Peyer's patch (tissue), 4 donors: Measurements from ENCODE around the gene TRIO. TPM values are rescaled to one million over a fixed set of nuclear protein-coding genes. Genes with fewer than 3 reads are reported as not detected.

Source experiments
- DNase-seq, 3 donors: peaks; one replicate each; pipeline ENCODE4 v3.0.0-alpha.2; 2017 to 2019
- H3K27ac ChIP-seq, 4 donors: fragments of 200-600 bp; sonication (generic); one replicate each; pipeline ENCODE4 v1.5.1; 2016 to 2019
- H3K27me3 ChIP-seq, 2 donors: fragments of 200-600 bp; sonication (generic); one replicate each; pipeline ENCODE4 v1.5.1; 2019
- H3K36me3 ChIP-seq, 3 donors: fragments of 200-600 bp; sonication (generic); one replicate each; pipeline ENCODE4 v1.5.1; 2016 to 2019
- H3K4me1 ChIP-seq, 4 donors: fragments of 200-600 bp; sonication (generic); one replicate each; pipeline ENCODE4 v1.5.1; 2016 to 2019
- H3K4me3 ChIP-seq, 4 donors: fragments of 200-600 bp; sonication (generic); 1 replicate in 3 of 4; 2 replicates in 1 of 4; pipeline ENCODE4 v1.5.1; 2016 to 2019; ENCODE audit warnings: mild to moderate bottlenecking in 1 of 4
- H3K9me3 ChIP-seq, 4 donors: fragments of 200-600 bp; sonication (generic); one replicate each; pipeline ENCODE4 v1.5.1; 2016 to 2019; ENCODE audit warnings: mild to moderate bottlenecking in 1 of 4
- POLR2A ChIP-seq, 2 donors: fragments of 450-650 bp; IDR thresholded peaks; one replicate each; pipeline ENCODE4 v1.5.1; 2017; ENCODE audit warnings: antibody characterized with exemption in 2 of 2, mild to moderate bottlenecking in 2 of 2, moderate library complexity in 2 of 2
- total RNA-seq, 4 donors: library from RNA; depleted of rRNA; stranded (reverse); fragments of >200 nt; gene quantifications; one replicate each; pipeline ENCODE4 v1.1.0, GENCODE V29; 2016
- TF ChIP-seq, protein P1 (sequence below), 6 experiments: fragments of 450-650 bp in 4 of 6; fragments of 200-600 bp in 2 of 6; sonication (generic) in 1 of 6; IDR thresholded peaks; one replicate each; pipeline ENCODE4 v1.5.1; 2017 to 2019; ENCODE audit warnings: antibody characterized with exemption in 6 of 6, mild to moderate bottlenecking in 3 of 6, moderate library complexity in 1 of 6

Gene TRIO
- total RNA-seq, 4 donors from 2014 or later: 171 to 456 (median 340) TPM

- DNase-seq: no peak
- Histone ChIP-seq H3K4me1 (peaks cover 0 to 28% (median 2%) of the 10 kb centered on the region in 4 donors), H3K27me3 (no peaks in the 10 kb centered on the region), H3K27ac (no peak overlapping the region), H3K4me3 (no peak overlapping the region), H3K36me3 (no peaks in the 10 kb centered on the region), H3K9me3 (no peaks in the 10 kb centered on the region)
- TF ChIP-seq, protein P1, sequence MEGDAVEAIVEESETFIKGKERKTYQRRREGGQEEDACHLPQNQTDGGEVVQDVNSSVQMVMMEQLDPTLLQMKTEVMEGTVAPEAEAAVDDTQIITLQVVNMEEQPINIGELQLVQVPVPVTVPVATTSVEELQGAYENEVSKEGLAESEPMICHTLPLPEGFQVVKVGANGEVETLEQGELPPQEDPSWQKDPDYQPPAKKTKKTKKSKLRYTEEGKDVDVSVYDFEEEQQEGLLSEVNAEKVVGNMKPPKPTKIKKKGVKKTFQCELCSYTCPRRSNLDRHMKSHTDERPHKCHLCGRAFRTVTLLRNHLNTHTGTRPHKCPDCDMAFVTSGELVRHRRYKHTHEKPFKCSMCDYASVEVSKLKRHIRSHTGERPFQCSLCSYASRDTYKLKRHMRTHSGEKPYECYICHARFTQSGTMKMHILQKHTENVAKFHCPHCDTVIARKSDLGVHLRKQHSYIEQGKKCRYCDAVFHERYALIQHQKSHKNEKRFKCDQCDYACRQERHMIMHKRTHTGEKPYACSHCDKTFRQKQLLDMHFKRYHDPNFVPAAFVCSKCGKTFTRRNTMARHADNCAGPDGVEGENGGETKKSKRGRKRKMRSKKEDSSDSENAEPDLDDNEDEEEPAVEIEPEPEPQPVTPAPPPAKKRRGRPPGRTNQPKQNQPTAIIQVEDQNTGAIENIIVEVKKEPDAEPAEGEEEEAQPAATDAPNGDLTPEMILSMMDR (IDR thresholded peaks at IDR 0.05): no peak
- no peak for TF ChIP-seq POLR2A (IDR thresholded peaks at IDR 0.05)
Observed at GRCh38 chr5:14252793-14253192, 109.7 kb downstream of the TRIO start.

DNA sequence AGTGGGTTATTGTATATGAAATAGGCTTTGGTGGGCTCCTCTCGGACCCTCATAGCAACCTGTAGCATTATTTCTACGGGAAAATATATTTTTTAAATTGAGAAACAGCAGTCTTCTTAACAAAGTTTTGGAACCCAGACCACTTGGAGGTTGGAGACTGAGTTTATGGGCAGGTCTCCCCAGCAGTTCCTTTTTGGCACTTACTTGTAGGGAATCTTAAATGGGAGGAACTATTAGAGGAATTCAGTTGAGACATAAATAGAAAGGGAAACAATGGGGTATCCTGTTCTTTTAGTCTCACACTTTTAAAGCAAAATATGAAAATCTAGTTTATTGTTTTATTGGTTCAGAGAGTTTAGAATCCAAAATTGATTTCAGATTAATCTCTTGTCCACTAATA lies 111.5 kb downstream of the TRIO start:
- H3K9me3 ChIP-seq: no peaks in the 10 kb centered on the region
- no peaks in the 10 kb centered on the region for H3K27me3 ChIP-seq
- TF ChIP-seq, protein P1 (IDR thresholded peaks at IDR 0.05): no peak
- TF ChIP-seq POLR2A (IDR thresholded peaks at IDR 0.05): no peak
- H3K27ac ChIP-seq: no peak overlapping the region
- H3K4me1 ChIP-seq: peaks cover 0 to 27% (median 2%) of the 10 kb centered on the region in 4 donors
- H3K4me3 ChIP-seq: no peak overlapping the region
- no peak for DNase-seq
- H3K36me3 ChIP-seq: no peaks in the 10 kb centered on the region

DNA sequence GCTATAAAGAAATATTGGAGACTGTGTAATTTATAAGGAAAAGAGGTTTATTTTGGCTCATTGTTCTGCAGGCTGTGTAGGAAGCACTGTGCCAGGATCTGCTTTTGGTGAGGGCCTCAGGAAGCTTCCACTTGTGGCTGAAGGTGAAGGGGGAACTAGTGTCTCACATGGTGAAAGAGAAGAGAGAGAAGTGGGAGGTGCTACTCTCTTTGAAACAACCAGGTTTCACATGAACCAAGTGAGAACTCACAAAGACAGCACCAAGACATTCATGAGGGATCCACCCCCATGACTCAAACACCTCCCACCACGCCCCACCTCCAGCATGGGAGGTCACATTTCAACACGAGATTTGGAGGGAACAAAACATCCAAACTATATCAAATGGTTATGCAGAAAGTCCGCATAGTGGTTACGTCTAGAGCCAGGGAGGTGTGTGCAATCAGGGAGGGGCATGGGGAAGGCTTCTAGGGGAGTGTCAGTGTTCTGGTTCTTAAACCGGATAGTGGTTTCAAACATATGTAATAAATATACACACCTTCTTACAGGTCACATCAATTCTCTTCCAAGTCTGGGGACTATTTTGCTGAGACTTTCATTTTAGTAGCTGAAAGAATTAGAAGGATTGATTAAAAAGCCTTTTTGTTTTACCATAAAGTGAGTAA lies 113.0 kb downstream of the TRIO start:
- Histone ChIP-seq H3K27me3 (no peaks in the 10 kb centered on the region), H3K36me3 (no peaks in the 10 kb centered on the region), H3K4me3 (no peak overlapping the region), H3K9me3 (no peaks in the 10 kb centered on the region), H3K27ac (no peak overlapping the region), H3K4me1 (peaks cover 0 to 14% (median 1%) of the 10 kb centered on the region in 4 donors)
- no peak for DNase-seq
- no peak for TF ChIP-seq POLR2A (IDR thresholded peaks at IDR 0.05)
- TF ChIP-seq, protein P1 (IDR thresholded peaks at IDR 0.05): no peak

DNA sequence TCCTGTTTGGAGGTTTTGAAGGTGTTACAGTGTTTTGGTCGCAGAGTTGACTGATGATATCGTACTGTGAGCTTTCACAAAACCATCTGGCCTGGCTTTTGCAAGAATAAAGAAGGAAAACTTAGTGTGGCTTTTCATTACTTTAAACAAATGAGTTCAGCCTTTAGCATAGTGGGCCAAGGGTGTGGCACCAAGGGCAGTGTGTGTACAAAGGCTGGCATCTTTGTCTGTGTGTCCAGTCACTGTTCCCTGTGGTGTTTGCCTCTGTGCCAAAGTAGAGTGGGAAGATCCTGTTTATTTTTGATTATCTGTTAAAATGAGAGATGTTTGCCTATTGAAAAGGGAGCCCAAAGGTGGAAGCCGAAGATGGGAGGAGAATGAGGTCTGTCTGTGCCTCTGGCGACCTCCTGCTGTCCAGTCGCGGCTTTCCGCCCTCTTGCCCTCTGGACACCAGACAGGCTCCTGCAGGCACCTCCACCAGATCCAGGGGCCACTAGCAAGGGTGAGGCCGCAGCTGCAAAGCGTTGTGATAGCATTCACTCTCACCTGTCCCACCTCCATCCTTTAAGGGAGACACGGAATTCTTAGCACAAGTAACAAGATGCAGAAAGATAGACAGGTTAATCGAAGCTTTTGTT lies 113.7 kb downstream of the TRIO start:
- Histone ChIP-seq H3K4me3 (no peak overlapping the region), H3K36me3 (no peaks in the 10 kb centered on the region), H3K27ac (no peak overlapping the region), H3K27me3 (no peaks in the 10 kb centered on the region), H3K4me1 (peaks cover 0 to 10% (median 1%) of the 10 kb centered on the region in 4 donors), H3K9me3 (no peaks in the 10 kb centered on the region)
- DNase-seq: no peak
- TF ChIP-seq, protein P1 (IDR thresholded peaks at IDR 0.05): no peak
- no peak for TF ChIP-seq POLR2A (IDR thresholded peaks at IDR 0.05)

- H3K27me3 ChIP-seq: no peaks in the 10 kb centered on the region
- TF ChIP-seq, protein P1 (IDR thresholded peaks at IDR 0.05): no peak
- TF ChIP-seq POLR2A (IDR thresholded peaks at IDR 0.05): no peak
- H3K9me3 ChIP-seq: no peaks in the 10 kb centered on the region
- DNase-seq: no peak
- H3K4me3 ChIP-seq: no peak overlapping the region
- no peaks in the 10 kb centered on the region for H3K36me3 ChIP-seq
- H3K27ac ChIP-seq: no peak overlapping the region
- H3K4me1 ChIP-seq: peaks cover 0 to 10% (median 1%) of the 10 kb centered on the region in 4 donors
Observed at GRCh38 chr5:14257995-14258403, 114.9 kb downstream of the TRIO start.
